SU-DHL-6 (cell line): ENCODE results near the gene NPPA.

Experiments used
- H2AFZ ChIP-seq: fragments of 200-600 bp; sonication (generic); 2 replicates; pipeline ENCODE4 v1.6.1; 2014; ENCODE audit warnings: low read depth, mild to moderate bottlenecking, moderate library complexity, mixed read lengths, antibody characterized with exemption, low read length; ENCODE audit not compliant: severe bottlenecking
- H3F3A ChIP-seq: fragments of 200-600 bp; shearing (Covaris generic); 2 replicates; pipeline ENCODE4 v1.6.0; 2016; ENCODE audit warnings: antibody characterized with exemption, mild to moderate bottlenecking; ENCODE audit not compliant: insufficient read depth
- H3K27ac ChIP-seq: fragments of 200-600 bp; sonication (generic); 2 replicates; pipeline ENCODE4 v1.5.1; 2016; ENCODE audit warnings: low read depth, mild to moderate bottlenecking, low read length, moderate library complexity, mixed read lengths
- H3K27me3 ChIP-seq: fragments of 200-600 bp; sonication (generic), shearing (Covaris generic); 2 replicates; pipeline ENCODE4 v1.6.0; 2014; ENCODE audit warnings: mild to moderate bottlenecking, low read length
- H3K36me3 ChIP-seq: fragments of 200-600 bp; sonication (generic); 2 replicates; pipeline ENCODE4 v1.6.1; 2014; ENCODE audit warnings: mild to moderate bottlenecking, low read length, mixed read lengths
- H3K4me2 ChIP-seq: fragments of 300-600, 200-600 bp; shearing (Covaris generic), sonication (generic); 2 replicates; pipeline ENCODE4 v1.6.0; 2014; ENCODE audit warnings: low read length, low read depth, mild to moderate bottlenecking; ENCODE audit not compliant: poor library complexity, severe bottlenecking
- H3K4me3 ChIP-seq: fragments of 200-600 bp; sonication (generic); 2 replicates; pipeline ENCODE4 v1.5.1; 2014; ENCODE audit warnings: antibody characterized with exemption, low read length, mild to moderate bottlenecking, mixed read lengths; ENCODE audit not compliant: insufficient read depth, poor library complexity, severe bottlenecking
- H3K79me2 ChIP-seq: fragments of 200-600 bp; sonication (generic); 2 replicates; pipeline ENCODE4 v1.6.1; 2014; ENCODE audit warnings: mild to moderate bottlenecking, low read length, moderate library complexity; ENCODE audit not compliant: insufficient read depth
- H3K9ac ChIP-seq: fragments of 200-600 bp; sonication (generic); 2 replicates; pipeline ENCODE4 v1.7.0; 2014; ENCODE audit warnings: mild to moderate bottlenecking, low read length
- H3K9me2 ChIP-seq: fragments of 200-600 bp; sonication (generic); replicated peaks from 2 replicates; pipeline ENCODE4 v1.6.1; 2014; ENCODE audit warnings: low read length; ENCODE audit not compliant: insufficient read depth
- H3K9me3 ChIP-seq: fragments of 200-600 bp; sonication (generic); 2 replicates; pipeline ENCODE4 v1.6.1; 2014; ENCODE audit warnings: low read length, mixed read lengths; ENCODE audit not compliant: insufficient read depth
- H4K20me1 ChIP-seq: fragments of 200-600 bp; sonication (generic); 2 replicates; pipeline ENCODE4 v1.6.1; 2014; ENCODE audit warnings: low read depth, mild to moderate bottlenecking, antibody characterized with exemption, low read length, moderate library complexity, mixed read lengths
- EZH2phosphoT487 ChIP-seq: fragments of 200-600 bp; sonication (generic), shearing (Covaris generic); conservative IDR thresholded peaks from 2 replicates; pipeline ENCODE4 v1.6.1; 2018; ENCODE audit warnings: mild to moderate bottlenecking, antibody characterized with exemption, low read length, moderate library complexity, mixed read lengths
- TF ChIP-seq, protein P1 (sequence below): fragments of 200-600 bp; sonication (generic); IDR thresholded peaks from one replicate; pipeline ENCODE4 v1.5.1; 2017; ENCODE audit warnings: antibody characterized with exemption, mild to moderate bottlenecking, low read length, moderate library complexity; ENCODE audit not compliant: insufficient read depth, poor library complexity, severe bottlenecking

NPPA gene

GRCh38 chr1:11856698-11857097 is 9.1 kb upstream of the NPPA start:
- H3K9me3 ChIP-seq: no peaks in the 10 kb centered on the region
- H3K27me3 ChIP-seq: no peaks in the 10 kb centered on the region
- no peak overlapping the region for H3K27ac ChIP-seq
- no peak overlapping the region for H2AFZ ChIP-seq
- TF ChIP-seq, protein P1, sequence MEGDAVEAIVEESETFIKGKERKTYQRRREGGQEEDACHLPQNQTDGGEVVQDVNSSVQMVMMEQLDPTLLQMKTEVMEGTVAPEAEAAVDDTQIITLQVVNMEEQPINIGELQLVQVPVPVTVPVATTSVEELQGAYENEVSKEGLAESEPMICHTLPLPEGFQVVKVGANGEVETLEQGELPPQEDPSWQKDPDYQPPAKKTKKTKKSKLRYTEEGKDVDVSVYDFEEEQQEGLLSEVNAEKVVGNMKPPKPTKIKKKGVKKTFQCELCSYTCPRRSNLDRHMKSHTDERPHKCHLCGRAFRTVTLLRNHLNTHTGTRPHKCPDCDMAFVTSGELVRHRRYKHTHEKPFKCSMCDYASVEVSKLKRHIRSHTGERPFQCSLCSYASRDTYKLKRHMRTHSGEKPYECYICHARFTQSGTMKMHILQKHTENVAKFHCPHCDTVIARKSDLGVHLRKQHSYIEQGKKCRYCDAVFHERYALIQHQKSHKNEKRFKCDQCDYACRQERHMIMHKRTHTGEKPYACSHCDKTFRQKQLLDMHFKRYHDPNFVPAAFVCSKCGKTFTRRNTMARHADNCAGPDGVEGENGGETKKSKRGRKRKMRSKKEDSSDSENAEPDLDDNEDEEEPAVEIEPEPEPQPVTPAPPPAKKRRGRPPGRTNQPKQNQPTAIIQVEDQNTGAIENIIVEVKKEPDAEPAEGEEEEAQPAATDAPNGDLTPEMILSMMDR: no peak
- TF ChIP-seq EZH2phosphoT487: no peak
- H3K9ac ChIP-seq: no peak overlapping the region
- H4K20me1 ChIP-seq: no peaks in the 10 kb centered on the region
- H3K9me2 ChIP-seq: no peaks in the 10 kb centered on the region
- no peak overlapping the region for H3K4me3 ChIP-seq
- no peaks in the 10 kb centered on the region for H3K36me3 ChIP-seq
- H3K79me2 ChIP-seq: no peaks in the 10 kb centered on the region
- no peak overlapping the region for H3K4me2 ChIP-seq
- no peaks in the 10 kb centered on the region for H3F3A ChIP-seq

DNA sequence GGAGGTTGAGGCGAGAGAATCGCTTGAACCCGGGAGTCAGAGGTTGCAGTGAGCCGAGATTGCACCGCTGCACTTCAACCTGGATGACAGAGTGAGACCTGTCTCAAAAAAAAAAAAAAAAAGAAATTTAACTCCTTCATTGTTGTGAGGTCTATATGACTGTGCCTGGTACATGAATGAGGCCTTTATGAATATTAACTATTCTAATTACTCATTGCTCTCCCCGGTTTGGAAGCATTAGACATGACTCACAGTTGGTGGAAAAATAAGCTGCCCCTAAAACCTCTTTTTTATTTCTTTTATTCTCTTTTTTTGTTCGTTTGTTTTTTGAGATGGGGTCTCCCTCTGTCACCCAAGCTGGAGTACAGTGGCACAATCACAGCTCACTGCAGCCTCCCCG is 7.8 kb upstream of the NPPA start:
- H3K9me3 ChIP-seq: no peaks in the 10 kb centered on the region
- H2AFZ ChIP-seq: no peak overlapping the region
- no peaks in the 10 kb centered on the region for H3K9me2 ChIP-seq
- H3K27me3 ChIP-seq: no peaks in the 10 kb centered on the region
- H3K36me3 ChIP-seq: no peaks in the 10 kb centered on the region
- TF ChIP-seq EZH2phosphoT487: no peak
- TF ChIP-seq, protein P1: no peak
- no peak overlapping the region for H3K27ac ChIP-seq
- no peak overlapping the region for H3K4me2 ChIP-seq
- H3K9ac ChIP-seq: no peak overlapping the region
- no peaks in the 10 kb centered on the region for H4K20me1 ChIP-seq
- H3K79me2 ChIP-seq: no peaks in the 10 kb centered on the region
- H3K4me3 ChIP-seq: no peak overlapping the region
- H3F3A ChIP-seq: no peaks in the 10 kb centered on the region

- H4K20me1 ChIP-seq: no peaks in the 10 kb centered on the region
- no peak for TF ChIP-seq EZH2phosphoT487
- TF ChIP-seq, protein P1: no peak
Measured at GRCh38 chr1:11854519-11854918, 6.9 kb upstream of the NPPA start.

GRCh38 chr1:11851180-11851579 is 3.6 kb upstream of the NPPA start:
- Histone ChIP-seq H3K27me3 (no peaks in the 10 kb centered on the region), H3K27ac (no peak overlapping the region), H3K79me2 (no peaks in the 10 kb centered on the region), H3K36me3 (no peaks in the 10 kb centered on the region), H2AFZ (no peak overlapping the region), H3K9ac (no peak overlapping the region), H3K4me3 (no peak overlapping the region), H4K20me1 (no peaks in the 10 kb centered on the region; the same call in 1 of the 2 replicates), H3K4me2 (no peak overlapping the region), H3K9me2 (no peaks in the 10 kb centered on the region), H3K9me3 (no peaks in the 10 kb centered on the region), H3F3A (no peaks in the 10 kb centered on the region)
- TF ChIP-seq, protein P1: no peak
- no peak for TF ChIP-seq EZH2phosphoT487

More at GRCh38 chr1:11854519-11854918, 6.9 kb upstream of the NPPA start:
- Histone ChIP-seq H3K4me3 (no peak overlapping the region), H3K79me2 (no peaks in the 10 kb centered on the region), H3K9ac (no peak overlapping the region), H3K27me3 (no peaks in the 10 kb centered on the region), H3K4me2 (no peak overlapping the region), H2AFZ (no peak overlapping the region), H3F3A (no peaks in the 10 kb centered on the region), H3K9me2 (no peaks in the 10 kb centered on the region), H3K36me3 (no peaks in the 10 kb centered on the region), H3K27ac (no peak overlapping the region), H3K9me3 (no peaks in the 10 kb centered on the region)
